H1 (cell line): ENCODE data around the gene GTF3C5. TPM values are rescaled to one million over a fixed set of nuclear protein-coding genes. Genes with fewer than 3 reads are reported as not detected.
"Not testable (repeated sequence)": the region's sequence is repeated elsewhere in the genome, so short reads cannot be mapped to it uniquely, and the experiment has no call there.

ENCODE experiments used
- CTCF ChIA-PET: fragments of 300-600 bp; sonication (Branson Sonifier 250); formaldehyde crosslinking; loops from one replicate; lab custom pipeline; 2021; ENCODE audit not compliant: partially characterized antibody; lab: Charles Lee
- POLR2A ChIA-PET: fragments of 300-600 bp; sonication (Branson Sonifier 250); formaldehyde crosslinking; loops from one replicate; lab custom pipeline; 2021; ENCODE audit warnings: inconsistent platforms; ENCODE audit not compliant: partially characterized antibody; lab: Charles Lee
- DNase-seq, 2 experiments: peaks; one replicate each; pipeline versions ENCODE4 v3.0.0 to v3.0.0-alpha.2; 2010 to 2022; ENCODE audit warnings: low spot score in 2 of 2, low read depth in 1 of 2, mixed read lengths in 1 of 2
- FAIRE-seq: peaks from 2 replicates; lab custom pipeline; 2011; peaks lifted over from hg19 to GRCh38; lab: Jason Lieb, UNC
- H2AFZ ChIP-seq: 2 replicates; pipeline ENCODE4 v1.8.1; 2012; ENCODE audit warnings: low read length, inconsistent platforms
- H2AK5ac ChIP-seq: 2 replicates; pipeline ENCODE4 v1.6.1; 2013; ENCODE audit warnings: low read depth, low read length
- H2BK120ac ChIP-seq: replicated peaks from 2 replicates; pipeline ENCODE3; 2013; ENCODE audit warnings: low read depth, low read length, inconsistent platforms
- H2BK12ac ChIP-seq: 2 replicates; pipeline ENCODE4 v1.6.1; 2013; ENCODE audit warnings: low read depth, low read length
- H2BK15ac ChIP-seq: 2 replicates; pipeline ENCODE4 v1.6.1; 2013; ENCODE audit warnings: low read length
- H2BK20ac ChIP-seq: 2 replicates; pipeline ENCODE4 v1.6.1; 2013; ENCODE audit warnings: low read length
- H2BK5ac ChIP-seq: 2 replicates; pipeline ENCODE4 v1.6.1; 2013; ENCODE audit warnings: low read depth, low read length
- H3K14ac ChIP-seq: 2 replicates; pipeline ENCODE4 v1.6.1; 2013; ENCODE audit warnings: inconsistent platforms; ENCODE audit not compliant: insufficient read length
- H3K18ac ChIP-seq: 2 replicates; pipeline ENCODE4 v1.6.1; 2013; ENCODE audit warnings: low read length; ENCODE audit errors: extremely low read depth
- H3K23ac ChIP-seq: 2 replicates; pipeline ENCODE4 v1.6.1; 2013; ENCODE audit warnings: inconsistent platforms; ENCODE audit not compliant: insufficient read length
- H3K23me2 ChIP-seq: 2 replicates; pipeline ENCODE4 v1.6.1; 2013; ENCODE audit warnings: low read depth, low read length
- H3K27ac ChIP-seq: 2 replicates; pipeline ENCODE4 v1.6.1; 2011; ENCODE audit warnings: low read depth, low read length, inconsistent platforms
- H3K27me3 ChIP-seq, 4 experiments: replicated peaks in 1 of 4; 1 replicate in 1 of 4; 2 replicates in 3 of 4; pipeline versions ENCODE4 v1.6.1 to v1.8.1; 2011 to 2013; ENCODE audit warnings: low read length in 3 of 4, mild to moderate bottlenecking in 3 of 4, inconsistent platforms in 2 of 4, mixed read lengths in 2 of 4, moderate library complexity in 1 of 4; ENCODE audit not compliant: control insufficient read depth in 3 of 4, insufficient read depth in 3 of 4; ENCODE audit errors: extremely low read depth in 1 of 4
- H3K36me3 ChIP-seq, 4 experiments: 2 replicates each; pipeline versions ENCODE4 v1.6.1 to v1.8.1; 2011 to 2013; ENCODE audit warnings: mild to moderate bottlenecking in 4 of 4, low read length in 3 of 4, moderate library complexity in 2 of 4, control low read depth in 1 of 4, inconsistent platforms in 1 of 4; ENCODE audit not compliant: insufficient read depth in 4 of 4, control insufficient read depth in 2 of 4
- H3K4ac ChIP-seq: replicated peaks from 2 replicates; pipeline ENCODE3; 2013; ENCODE audit warnings: low read length, low read depth, mixed read lengths, inconsistent platforms; ENCODE audit not compliant: insufficient read length
- H3K4me1 ChIP-seq, 4 experiments: replicated peaks in 1 of 4; 1 replicate in 1 of 4; 2 replicates in 3 of 4; pipeline versions ENCODE4 v1.6.1 to v1.8.1; 2011 to 2013; ENCODE audit warnings: low read length in 3 of 4, inconsistent platforms in 2 of 4, mixed read lengths in 1 of 4; ENCODE audit not compliant: insufficient read depth in 4 of 4, control insufficient read depth in 3 of 4
- H3K4me2 ChIP-seq, 2 experiments: 2 replicates each; pipeline versions ENCODE4 v1.6.1 to v1.8.1; 2011 to 2013; ENCODE audit warnings: low read depth in 2 of 2, low read length in 2 of 2, control low read depth in 1 of 2, inconsistent platforms in 1 of 2, mild to moderate bottlenecking in 1 of 2; ENCODE audit not compliant: insufficient read depth in 1 of 2
- H3K4me3 ChIP-seq, 4 experiments: fragments of 200-600, 300-600 bp in 1 of 4; sonication (generic), shearing (Covaris generic), sonication (Bioruptor Twin) in 1 of 4; 2 replicates each; pipeline versions ENCODE4 v1.5.1 to v1.8.1; 2011 to 2016; ENCODE audit warnings: low read length in 4 of 4, low read depth in 3 of 4, control low read depth in 2 of 4, inconsistent platforms in 2 of 4, mild to moderate bottlenecking in 2 of 4, mixed read lengths in 1 of 4, moderate library complexity in 1 of 4; ENCODE audit not compliant: insufficient read depth in 2 of 4; ENCODE audit errors: extremely low read depth in 1 of 4
- H3K56ac ChIP-seq: replicated peaks from 2 replicates; pipeline ENCODE3; 2013; ENCODE audit warnings: low read depth, mild to moderate bottlenecking, mixed read lengths, low read length, inconsistent platforms; ENCODE audit not compliant: insufficient read length
- H3K79me1 ChIP-seq: 2 replicates; pipeline ENCODE4 v1.6.1; 2013; ENCODE audit warnings: low read depth, low read length, control low read depth
- H3K79me2 ChIP-seq, 2 experiments: 2 replicates each; pipeline versions ENCODE4 v1.6.1 to v1.8.1; 2012 to 2013; ENCODE audit warnings: low read length in 2 of 2, mild to moderate bottlenecking in 2 of 2, inconsistent platforms in 1 of 2; ENCODE audit not compliant: insufficient read depth in 2 of 2, control insufficient read depth in 1 of 2
- H3K9ac ChIP-seq, 4 experiments: replicated peaks in 1 of 4; 1 replicate in 1 of 4; 2 replicates in 3 of 4; pipeline versions ENCODE4 v1.6.1 to v1.8.1; 2011 to 2013; ENCODE audit warnings: low read depth in 3 of 4, low read length in 3 of 4, control low read depth in 2 of 4, mild to moderate bottlenecking in 2 of 4, moderate library complexity in 2 of 4, inconsistent platforms in 1 of 4; ENCODE audit errors: extremely low read depth in 1 of 4
- H3K9me3 ChIP-seq, 2 experiments: 2 replicates each; pipeline versions ENCODE4 v1.6.1 to v1.8.1; 2012 to 2013; ENCODE audit warnings: mild to moderate bottlenecking in 2 of 2, moderate library complexity in 2 of 2, control low read depth in 1 of 2, inconsistent platforms in 1 of 2, low read depth in 1 of 2, low read length in 1 of 2, mixed read lengths in 1 of 2; ENCODE audit not compliant: insufficient read depth in 2 of 2
- H4K20me1 ChIP-seq, 2 experiments: replicated peaks in 1 of 2; 2 replicates each; pipeline versions ENCODE3 to v1.8.1; 2011 to 2013; ENCODE audit warnings: inconsistent platforms in 2 of 2, low read length in 2 of 2, mild to moderate bottlenecking in 1 of 2; ENCODE audit not compliant: insufficient read depth in 2 of 2, control insufficient read depth in 1 of 2
- H4K5ac ChIP-seq: 2 replicates; pipeline ENCODE4 v1.6.1; 2013; ENCODE audit warnings: low read length, low read depth, mixed read lengths, inconsistent platforms; ENCODE audit not compliant: insufficient read length
- H4K8ac ChIP-seq: 2 replicates; pipeline ENCODE4 v1.8.0; 2013; ENCODE audit warnings: mild to moderate bottlenecking, moderate library complexity, low read length, inconsistent platforms; ENCODE audit not compliant: insufficient read depth; ENCODE audit errors: extremely low read depth
- H4K91ac ChIP-seq: replicated peaks from 2 replicates; pipeline ENCODE3; 2013; ENCODE audit warnings: low read length, mixed read lengths, inconsistent platforms; ENCODE audit not compliant: insufficient read length
- WGBS, 2 experiments: shearing (Covaris generic) in 1 of 2; methylation state at CpG; one replicate each; pipeline versions ENCODE4 v1.1.6 to v1.1.7; 2013 to 2015; ENCODE audit warnings: low lambda C conversion rate in 2 of 2, mixed read lengths in 2 of 2, inconsistent platforms in 1 of 2, low coverage in 1 of 2, missing lambda C conversion rate in 1 of 2; ENCODE audit not compliant: insufficient replicate concordance in 2 of 2, insufficient coverage in 1 of 2, insufficient read length in 1 of 2; ENCODE audit errors: extremely low coverage in 1 of 2, missing lambda C conversion rate in 1 of 2; 5-methylcytosine and 5-hydroxymethylcytosine counted together
- polyA plus RNA-seq, 7 experiments: library from polyadenylated mRNA; depleted of rRNA in 3 of 7; stranded (reverse) in 5 of 7; unstranded in 2 of 7; fragments of >200 nt in 5 of 7; fragments of 200-250 nt in 2 of 7; gene quantifications; 1 replicate in 5 of 7; 2 replicates in 1 of 7; 4 replicates in 1 of 7; pipeline versions ENCODE4 v1.2.1 to v1.2.3, GENCODE V29; 2011 to 2013; ENCODE audit warnings: missing spikeins in 2 of 7, mixed read lengths in 2 of 7
- total RNA-seq: library from RNA; stranded (reverse); fragmentation: NEBNext Ultra II Directional; extraction: Animal tissue kit (Norgen Biotek cat#: 25700); gene quantifications from 2 replicates; pipeline ENCODE4 v1.2.1, GENCODE V29; 2021

Gene GTF3C5
- total and polyA plus RNA-seq, 2 of the 8 experiments (the other 6 are each of a cell fraction or from before 2014, with no cell fraction given): 78.7 to 87.1 TPM

- not testable (repeated sequence) for FAIRE-seq, H3K79me2 ChIP-seq, H2BK5ac ChIP-seq, H2BK120ac ChIP-seq, H3K4me3 ChIP-seq, H3K9me3 ChIP-seq, H3K36me3 ChIP-seq, H2BK15ac ChIP-seq, H2AFZ ChIP-seq, H2AK5ac ChIP-seq, H3K4ac ChIP-seq, H3K56ac ChIP-seq, H4K5ac ChIP-seq, DNase-seq, H2BK20ac ChIP-seq, H3K23me2 ChIP-seq, H3K79me1 ChIP-seq, H3K14ac ChIP-seq, H3K23ac ChIP-seq, H3K27ac ChIP-seq, H4K20me1 ChIP-seq, H4K8ac ChIP-seq, H4K91ac ChIP-seq, H2BK12ac ChIP-seq, H3K18ac ChIP-seq, H3K9ac ChIP-seq, H3K4me2 ChIP-seq
- H3K4me1 ChIP-seq: peaks cover under 1 to 20% (median 11%) of the 10 kb centered on the region in 4 experiments
- H3K27me3 ChIP-seq: peaks cover 0 to 14% (median 12%) of the 10 kb centered on the region in 4 experiments; a peak in 5 of 7 replicates
- ChIA-PET CTCF (interaction anchor here (0.9 to 8.2 kb wide), 2 partner anchors 16 to 26 kb away, joined by 3 to 57 read pairs; no protein-coding TSS in a partner anchor), POLR2A (interaction anchor here (0.7 kb wide), 1 partner anchor 52 kb away, joined by 4 read pairs; no protein-coding TSS in a partner anchor)
- 80% methylated on average over 3 of the region's 4 CpGs; no CpG with 5 or more reads in 1 of the 2 experiments for WGBS, 2 experiments
Measured at GRCh38 chr9:132998221-132998620, 32.6 kb upstream of the GTF3C5 start.
